ENCODE measurements around the gene CPT1B.

- TF ChIP-seq CTCF (conservative IDR thresholded peaks at IDR 0.05; ENCODE audit: low read depth, low read length) (no peak), EZH2phosphoT487 (IDR thresholded peaks at IDR 0.05; ENCODE audit: borderline replicate concordance, low read length) (no peak), EZH2 (IDR thresholded peaks at IDR 0.05; ENCODE audit: low read length, unreplicated experiment) (no peak)
These were observed at the start of gene CPT1B for GRCh38 chr22:50577987-50578775.

Data from PC-3 (cell line).